Neural progenitor cell (in vitro differentiated cells): ENCODE data around the gene KLF16.

Experiments
- CTCF ChIP-seq: fragments of 200-600 bp; sonication (generic); IDR thresholded peaks from 2 replicates; pipeline ENCODE4 v1.5.1; 2017; ENCODE audit warnings: antibody characterized with exemption, mild to moderate bottlenecking
- EZH2 ChIP-seq: fragments of 200-600 bp; sonication (generic); IDR thresholded peaks from 2 replicates; pipeline ENCODE4 v1.6.1; 2017; ENCODE audit warnings: antibody characterized with exemption, mild to moderate bottlenecking, moderate library complexity
- EZH2phosphoT487 ChIP-seq: fragments of 200-600 bp; sonication (generic); IDR thresholded peaks from 2 replicates; pipeline ENCODE4 v1.6.1; 2017; ENCODE audit warnings: antibody characterized with exemption

GRCh38 chr19:1829958-1830357 lies 33.4 kb downstream of the KLF16 start:
- TF ChIP-seq CTCF (no peak), EZH2 (no peak), EZH2phosphoT487 (no peak)
